ENCODE data around the gene TNF.

TNF gene

DNA sequence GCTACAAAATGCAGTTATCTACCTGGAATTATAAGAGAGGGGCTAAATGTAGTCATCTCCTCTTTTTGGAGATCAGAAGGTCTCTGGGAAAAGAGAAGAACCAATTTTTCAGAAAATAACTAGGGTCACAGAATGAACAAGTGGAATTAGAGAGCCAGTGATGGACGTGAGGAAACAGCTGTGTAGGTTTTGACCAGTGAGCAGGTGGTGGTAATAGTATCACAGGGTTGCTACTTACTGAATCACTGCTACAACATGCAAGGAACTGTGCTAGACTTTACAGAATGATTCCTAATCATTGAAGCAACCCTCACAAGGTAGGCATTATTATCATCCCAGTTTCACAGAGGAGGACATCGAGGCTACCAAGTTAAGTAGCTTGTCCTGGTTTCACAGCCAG, 30.7 kb upstream of the TNF start:
- no peak for FAIRE-seq
- DNase-seq (ENCODE audit: insufficient read length, low spot score) = no peak
- TF ChIP-seq, protein P1, sequence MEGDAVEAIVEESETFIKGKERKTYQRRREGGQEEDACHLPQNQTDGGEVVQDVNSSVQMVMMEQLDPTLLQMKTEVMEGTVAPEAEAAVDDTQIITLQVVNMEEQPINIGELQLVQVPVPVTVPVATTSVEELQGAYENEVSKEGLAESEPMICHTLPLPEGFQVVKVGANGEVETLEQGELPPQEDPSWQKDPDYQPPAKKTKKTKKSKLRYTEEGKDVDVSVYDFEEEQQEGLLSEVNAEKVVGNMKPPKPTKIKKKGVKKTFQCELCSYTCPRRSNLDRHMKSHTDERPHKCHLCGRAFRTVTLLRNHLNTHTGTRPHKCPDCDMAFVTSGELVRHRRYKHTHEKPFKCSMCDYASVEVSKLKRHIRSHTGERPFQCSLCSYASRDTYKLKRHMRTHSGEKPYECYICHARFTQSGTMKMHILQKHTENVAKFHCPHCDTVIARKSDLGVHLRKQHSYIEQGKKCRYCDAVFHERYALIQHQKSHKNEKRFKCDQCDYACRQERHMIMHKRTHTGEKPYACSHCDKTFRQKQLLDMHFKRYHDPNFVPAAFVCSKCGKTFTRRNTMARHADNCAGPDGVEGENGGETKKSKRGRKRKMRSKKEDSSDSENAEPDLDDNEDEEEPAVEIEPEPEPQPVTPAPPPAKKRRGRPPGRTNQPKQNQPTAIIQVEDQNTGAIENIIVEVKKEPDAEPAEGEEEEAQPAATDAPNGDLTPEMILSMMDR (IDR thresholded peaks at IDR 0.05; ENCODE audit: insufficient read depth, missing control alignments) = no peak

- TF ChIP-seq, protein P1 (IDR thresholded peaks at IDR 0.05; ENCODE audit: insufficient read depth, missing control alignments) = no peak
- FAIRE-seq = no peak
- no peak for DNase-seq (ENCODE audit: insufficient read length, low spot score)
Observed at GRCh38 chr6:31545291-31545690, 30.1 kb upstream of the TNF start.

GRCh38 chr6:31546339-31546957, 28.9 kb upstream of the TNF start, which contains the start of gene ATP6V1G2:
ATP6V1G2 (minus strand) TSS chr6:31546608; CDS start chr6:31546559, 49 bp downstream.
- FAIRE-seq (no peak), DNase-seq (ENCODE audit: insufficient read length, low spot score) (no peak)
- TF ChIP-seq, protein P1 (IDR thresholded peaks at IDR 0.05; ENCODE audit: insufficient read depth, missing control alignments) = peak; percentile 98

DNA sequence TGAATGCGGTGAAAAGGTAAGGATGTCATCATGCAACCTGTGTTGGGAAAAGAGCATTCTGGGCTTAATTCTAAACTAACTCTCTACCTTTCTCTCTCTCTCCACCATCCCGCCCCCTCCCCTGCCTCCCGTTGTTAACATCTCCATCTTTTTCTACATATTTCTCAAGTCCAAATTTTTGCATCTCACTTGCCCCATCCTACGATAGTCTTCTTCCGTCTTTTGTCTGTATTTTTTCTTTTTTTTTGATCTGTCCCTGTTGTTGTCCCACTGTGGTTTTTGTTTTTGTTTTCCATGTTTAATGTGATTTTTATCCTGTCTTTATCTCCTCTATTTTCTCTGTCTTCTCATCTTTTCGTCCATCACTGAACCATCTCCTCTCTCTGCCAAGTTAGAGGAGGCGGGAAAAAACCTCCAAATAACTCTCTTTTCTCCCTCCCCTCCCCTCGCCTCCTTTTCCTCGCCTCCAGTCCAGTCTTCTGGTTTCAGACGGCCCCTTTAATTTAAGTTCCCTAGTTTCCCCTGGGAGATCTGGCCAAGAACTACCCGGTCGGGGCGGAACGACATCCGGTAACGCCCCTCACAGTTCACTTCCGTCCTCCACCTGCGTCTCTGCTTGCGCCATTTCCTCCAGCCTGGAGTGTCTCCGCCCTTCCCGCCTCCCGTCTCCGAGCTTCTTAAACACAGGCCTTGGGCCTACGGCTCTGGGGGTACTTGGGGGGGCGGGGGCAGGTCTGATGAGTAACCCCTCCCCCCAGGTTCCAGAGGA, 28.2 kb upstream of the TNF start, which contains the start of gene NFKBIL1:
NFKBIL1 (plus strand) TSS at position 651 of the 769 bp plus-strand sequence; CDS start at position 738, 87 bp downstream.
- DNase-seq (ENCODE audit: insufficient read length, low spot score) = peak; percentile 50
- no peak for FAIRE-seq
- TF ChIP-seq, protein P1 (IDR thresholded peaks at IDR 0.05; ENCODE audit: insufficient read depth, missing control alignments) = no peak

GRCh38 chr6:31547727-31548543, 27.4 kb upstream of the TNF start:
- FAIRE-seq (no peak), DNase-seq (ENCODE audit: insufficient read length, low spot score) (no peak)
- TF ChIP-seq, protein P1 (IDR thresholded peaks at IDR 0.05; ENCODE audit: insufficient read depth, missing control alignments) = no peak

- FAIRE-seq (no peak), DNase-seq (ENCODE audit: insufficient read length, low spot score) (no peak)
- TF ChIP-seq, protein P1 (IDR thresholded peaks at IDR 0.05; ENCODE audit: insufficient read depth, missing control alignments) = no peak
Observed at GRCh38 chr6:31548544-31548873, 26.9 kb upstream of the TNF start.

Measured in D721Med (cell line).